Loucy (cell line): Measurements from ENCODE around the gene LEKR1.

ENCODE experiments used
- H2AFZ ChIP-seq: fragments of 200-600 bp; sonication (generic); 2 replicates; pipeline ENCODE4 v1.6.0; 2016; ENCODE audit warnings: antibody characterized with exemption, mild to moderate bottlenecking, low read length, moderate library complexity
- H3F3A ChIP-seq: fragments of 200-600 bp; 2 replicates; pipeline ENCODE4 v1.6.0; 2016; ENCODE audit warnings: antibody characterized with exemption, low read depth, mild to moderate bottlenecking
- H3K27me3 ChIP-seq: fragments of 200-600 bp; sonication (generic); 2 replicates; pipeline ENCODE4 v1.6.1; 2014; ENCODE audit warnings: low read length, mild to moderate bottlenecking; ENCODE audit not compliant: insufficient read depth, poor library complexity, severe bottlenecking
- H3K36me3 ChIP-seq: fragments of 200-600 bp; sonication (generic); 2 replicates; pipeline ENCODE4 v1.6.1; 2016; ENCODE audit warnings: low read length; ENCODE audit not compliant: insufficient read depth
- H3K4me1 ChIP-seq: fragments of 200-600 bp; sonication (generic); 2 replicates; pipeline ENCODE4 v1.5.1; 2014; ENCODE audit warnings: low read length, mild to moderate bottlenecking; ENCODE audit not compliant: insufficient read depth, poor library complexity, severe bottlenecking
- H3K4me2 ChIP-seq: fragments of 200-600 bp; sonication (generic); 2 replicates; pipeline ENCODE4 v1.6.0; 2014; ENCODE audit warnings: antibody characterized with exemption, low read length, low read depth, mild to moderate bottlenecking; ENCODE audit not compliant: poor library complexity, severe bottlenecking
- H3K4me3 ChIP-seq: fragments of 200-600 bp; sonication (generic); 2 replicates; pipeline ENCODE4 v1.5.1; 2014; ENCODE audit warnings: low read length, mild to moderate bottlenecking, mixed read lengths; ENCODE audit not compliant: poor library complexity, severe bottlenecking
- H3K79me2 ChIP-seq: fragments of 200-600 bp; sonication (generic); 2 replicates; pipeline ENCODE4 v1.6.1; 2014; ENCODE audit warnings: low read length; ENCODE audit not compliant: insufficient read depth
- H3K9ac ChIP-seq: fragments of 200-600 bp; sonication (generic); 2 replicates; pipeline ENCODE4 v1.6.0; 2014; ENCODE audit warnings: mild to moderate bottlenecking, low read depth, low read length, moderate library complexity; ENCODE audit not compliant: poor library complexity, severe bottlenecking
- H3K9me2 ChIP-seq: fragments of 200-600 bp; sonication (generic); replicated peaks from 2 replicates; pipeline ENCODE4 v1.6.1; 2016; ENCODE audit warnings: low read depth, low read length, mixed read lengths
- H3K9me3 ChIP-seq: fragments of 200-600 bp; sonication (generic); 2 replicates; pipeline ENCODE4 v1.6.1; 2014; ENCODE audit warnings: mild to moderate bottlenecking, antibody characterized with exemption, low read length, low read depth; ENCODE audit not compliant: insufficient read depth
- H4K20me1 ChIP-seq: fragments of 200-600 bp; sonication (generic); 2 replicates; pipeline ENCODE4 v1.6.0; 2014; ENCODE audit warnings: antibody characterized with exemption, low read length, mild to moderate bottlenecking; ENCODE audit not compliant: insufficient read depth, poor library complexity, severe bottlenecking
- CTCF ChIP-seq: fragments of 200-600 bp; sonication (generic); conservative IDR thresholded peaks from 2 replicates; pipeline ENCODE4 v1.5.1; 2014; ENCODE audit warnings: mild to moderate bottlenecking, antibody characterized with exemption, low read length
- EZH2phosphoT487 ChIP-seq: fragments of 200-600 bp; IDR thresholded peaks from 2 replicates; pipeline ENCODE4 v1.6.1; 2018; ENCODE audit warnings: antibody characterized with exemption, mild to moderate bottlenecking, moderate library complexity, borderline replicate concordance

Gene LEKR1

GRCh38 chr3:157030712-157031111 lies 204.6 kb downstream of the LEKR1 start:
- H3K4me1 ChIP-seq, result no peaks in the 10 kb centered on the region
- no peak overlapping the region for H2AFZ ChIP-seq
- no peaks in the 10 kb centered on the region for H3K79me2 ChIP-seq
- H3K9ac ChIP-seq, result no peak overlapping the region
- H3K4me2 ChIP-seq, result no peak overlapping the region
- no peaks in the 10 kb centered on the region for H4K20me1 ChIP-seq
- TF ChIP-seq EZH2phosphoT487 (no peak), CTCF (no peak)
- H3K4me3 ChIP-seq, result no peak overlapping the region
- H3K9me2 ChIP-seq, result no peaks in the 10 kb centered on the region
- no peaks in the 10 kb centered on the region for H3K36me3 ChIP-seq
- H3K9me3 ChIP-seq, result no peaks in the 10 kb centered on the region
- no peaks in the 10 kb centered on the region for H3K27me3 ChIP-seq
- no peaks in the 10 kb centered on the region for H3F3A ChIP-seq

- Histone ChIP-seq H3K79me2 (no peaks in the 10 kb centered on the region), H3K9me3 (no peaks in the 10 kb centered on the region), H3K9ac (no peak overlapping the region), H3K4me1 (no peaks in the 10 kb centered on the region), H3K9me2 (no peaks in the 10 kb centered on the region), H3K27me3 (no peaks in the 10 kb centered on the region), H4K20me1 (no peaks in the 10 kb centered on the region), H3K36me3 (no peaks in the 10 kb centered on the region), H2AFZ (no peak overlapping the region), H3K4me3 (no peak overlapping the region), H3K4me2 (no peak overlapping the region), H3F3A (no peaks in the 10 kb centered on the region)
- no peak for TF ChIP-seq EZH2phosphoT487
- TF ChIP-seq CTCF, result no peak
Observed at GRCh38 chr3:157033001-157033400, 206.8 kb downstream of the LEKR1 start.

GRCh38 chr3:157040456-157040855 lies 214.3 kb downstream of the LEKR1 start:
- Histone ChIP-seq H3K9ac (no peak overlapping the region), H3K36me3 (no peaks in the 10 kb centered on the region), H3K4me2 (no peak overlapping the region), H2AFZ (no peak overlapping the region), H4K20me1 (no peaks in the 10 kb centered on the region), H3K9me3 (no peaks in the 10 kb centered on the region), H3K27me3 (no peaks in the 10 kb centered on the region), H3K4me1 (no peaks in the 10 kb centered on the region), H3K4me3 (no peak overlapping the region), H3K79me2 (no peaks in the 10 kb centered on the region), H3K9me2 (no peaks in the 10 kb centered on the region), H3F3A (no peaks in the 10 kb centered on the region)
- TF ChIP-seq CTCF (no peak), EZH2phosphoT487 (no peak)
